Measurements from ENCODE around the gene CBFA2T2. TPM values are rescaled to one million over a fixed set of nuclear protein-coding genes. Genes with fewer than 3 reads are reported as not detected.
A peak's percentile ranks its signal among the peaks of the same experiment; 100 is the strongest.

The CBFA2T2 gene
- total and polyA plus RNA-seq, 2 donors (not counting 3 experiments of a cell fraction or from before 2014, with no cell fraction given), result 10.7 to 12.1 TPM

- CTCF ChIA-PET, result interaction anchor here (0.5 to 2.9 kb wide), 2 partner anchors 14 to 70 kb away, joined by 3 to 10 read pairs; no protein-coding TSS in a partner anchor
- no TSS peak for BruUV-seq (replicated peaks)
Observed at GRCh38 chr20:33681728-33682353, 191.9 kb downstream of the CBFA2T2 start.

DNA sequence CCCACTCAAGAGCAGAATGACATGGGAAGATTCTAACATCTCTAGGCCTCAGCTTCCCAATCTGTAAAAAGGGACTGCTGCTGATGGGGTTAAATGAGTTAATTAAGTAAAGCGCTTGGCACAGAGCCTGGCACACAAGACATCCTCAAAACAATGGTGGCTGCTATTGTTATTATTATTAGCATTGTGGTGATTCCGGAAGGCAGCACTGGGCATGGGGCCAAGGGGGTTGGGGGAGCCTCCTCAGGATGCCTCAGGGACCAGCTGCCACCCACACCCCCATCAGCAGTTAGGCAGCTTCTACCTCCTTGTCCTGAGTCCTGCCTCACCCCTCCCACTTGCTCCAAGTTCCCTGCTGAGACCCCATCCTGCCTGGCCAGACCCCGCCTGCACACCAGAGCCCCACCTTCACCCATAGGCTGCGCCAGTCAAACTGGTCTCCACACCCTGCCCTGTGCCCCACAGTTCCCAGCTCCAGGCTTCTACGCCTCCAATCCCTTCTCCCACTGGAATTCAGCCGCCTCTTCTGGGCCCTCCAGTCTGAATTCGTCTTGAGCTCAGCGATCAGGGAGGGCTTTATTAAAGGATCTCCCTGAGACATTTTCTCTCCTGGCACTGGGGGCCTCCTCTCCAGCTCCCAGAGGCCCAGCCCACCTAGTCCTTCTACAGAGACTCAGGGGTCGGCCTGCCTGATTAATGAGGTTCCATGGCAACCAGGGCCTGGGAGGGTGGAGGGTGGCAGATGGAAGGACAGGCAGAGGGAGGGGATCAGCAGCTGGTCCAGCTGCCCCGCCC, 194.8 kb downstream of the CBFA2T2 start:
- no peaks in the 10 kb centered on the region for H3K27me3 ChIP-seq (ENCODE audit: control insufficient read depth in 2 of 2, insufficient read depth in 2 of 2, low read length in 2 of 2)
- H3K9ac ChIP-seq (replicated peaks; ENCODE audit: extremely low read depth, insufficient read depth, low read length), result peak overlapping the region; percentile 68
- intact Hi-C loops (cut with micrococcal nuclease) (loop anchor here (1.0 to 5.0 kb wide), 2 partner anchors 10 to 48 kb away; partner anchors contain the start of genes NECAB3 and ZNF341), dilution Hi-C loops (cut with MboI; ENCODE audit: extremely low pct_ligation_motif_present, low sequenced_read_pairs) (no loop called here)
- DNase-seq (ENCODE audit: low read depth, low spot score), result peak; percentile 49
- POLR2A ChIA-PET, result interaction anchor here (0.6 kb wide), 1 partner anchor 135 kb away, joined by 3 read pairs; no protein-coding TSS in a partner anchor
- H3K9me3 ChIP-seq (replicated peaks; ENCODE audit: control insufficient read depth, insufficient read depth, low read length), result no peaks in the 10 kb centered on the region
- H3K79me2 ChIP-seq (ENCODE audit: control insufficient read depth, insufficient read depth, low read length), result peaks cover 26% of the 10 kb centered on the region
- H3K4me1 ChIP-seq (ENCODE audit: control insufficient read depth, extremely low read depth, insufficient read depth, low read length), result peaks cover 32% of the 10 kb centered on the region
- no peaks in the 10 kb centered on the region for H4K20me1 ChIP-seq (replicated peaks; ENCODE audit: control insufficient read depth, extremely low read depth, insufficient read depth, low read length)
- peak overlapping the region; percentile 70 for H3K4me2 ChIP-seq (ENCODE audit: insufficient read depth, low read length)
- H3K9me1 ChIP-seq (replicated peaks; ENCODE audit: control insufficient read depth, extremely low read depth, insufficient read depth, low read length), result no peaks in the 10 kb centered on the region
- H3K27ac ChIP-seq (ENCODE audit: insufficient read depth, low read depth, low read length), result no peak overlapping the region
- TF ChIP-seq, protein P1, sequence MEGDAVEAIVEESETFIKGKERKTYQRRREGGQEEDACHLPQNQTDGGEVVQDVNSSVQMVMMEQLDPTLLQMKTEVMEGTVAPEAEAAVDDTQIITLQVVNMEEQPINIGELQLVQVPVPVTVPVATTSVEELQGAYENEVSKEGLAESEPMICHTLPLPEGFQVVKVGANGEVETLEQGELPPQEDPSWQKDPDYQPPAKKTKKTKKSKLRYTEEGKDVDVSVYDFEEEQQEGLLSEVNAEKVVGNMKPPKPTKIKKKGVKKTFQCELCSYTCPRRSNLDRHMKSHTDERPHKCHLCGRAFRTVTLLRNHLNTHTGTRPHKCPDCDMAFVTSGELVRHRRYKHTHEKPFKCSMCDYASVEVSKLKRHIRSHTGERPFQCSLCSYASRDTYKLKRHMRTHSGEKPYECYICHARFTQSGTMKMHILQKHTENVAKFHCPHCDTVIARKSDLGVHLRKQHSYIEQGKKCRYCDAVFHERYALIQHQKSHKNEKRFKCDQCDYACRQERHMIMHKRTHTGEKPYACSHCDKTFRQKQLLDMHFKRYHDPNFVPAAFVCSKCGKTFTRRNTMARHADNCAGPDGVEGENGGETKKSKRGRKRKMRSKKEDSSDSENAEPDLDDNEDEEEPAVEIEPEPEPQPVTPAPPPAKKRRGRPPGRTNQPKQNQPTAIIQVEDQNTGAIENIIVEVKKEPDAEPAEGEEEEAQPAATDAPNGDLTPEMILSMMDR (IDR thresholded peaks at IDR 0.05; ENCODE audit: extremely low read depth in 1 of 2, insufficient read depth in 1 of 2, low read depth in 1 of 2, low read length in 2 of 2), result no peak
- TF ChIP-seq POLR2A (IDR thresholded peaks at IDR 0.05; ENCODE audit: low read depth, low read length), result peak; percentile 12
- no TSS peak for BruUV-seq (replicated peaks)
- peak; percentile 82 for FAIRE-seq
- H2AFZ ChIP-seq (ENCODE audit: low read depth, low read length), result no peak overlapping the region
- CTCF ChIA-PET, result interaction anchor here (1.0 to 1.7 kb wide), 5 partner anchors 9 to 103 kb away, joined by 3 to 13 read pairs (median 4); partner anchors contain the start of genes ACTL10 and PXMP4
- H3K4me3 ChIP-seq (replicated peaks in 1 of 3; ENCODE audit: insufficient read depth in 1 of 3, low read depth in 1 of 3, low read length in 3 of 3), result peak overlapping the region in 1 of 3 experiments; percentile 50
- H3K36me3 ChIP-seq (ENCODE audit: control insufficient read depth in 2 of 2, extremely low read depth in 1 of 2, insufficient read depth in 2 of 2, low read length in 2 of 2), result no peaks in the 10 kb centered on the region

More at GRCh38 chr20:33681728-33682353, 191.9 kb downstream of the CBFA2T2 start:
- H3K9me1 ChIP-seq (replicated peaks; ENCODE audit: control insufficient read depth, extremely low read depth, insufficient read depth, low read length), result no peaks in the 10 kb centered on the region
- H3K4me1 ChIP-seq (ENCODE audit: control insufficient read depth, extremely low read depth, insufficient read depth, low read length), result peaks cover 18% of the 10 kb centered on the region
- no peak overlapping the region for H3K27ac ChIP-seq (ENCODE audit: insufficient read depth, low read depth, low read length)
- dilution Hi-C loops (cut with MboI; ENCODE audit: extremely low pct_ligation_motif_present, low sequenced_read_pairs), result no loop called here
- TF ChIP-seq POLR2AphosphoS5 (IDR thresholded peaks at IDR 0.05; ENCODE audit: insufficient read depth, low read depth, low read length) (no peak), EZH2 (IDR thresholded peaks at IDR 0.05; ENCODE audit: borderline replicate concordance, low read depth, low read length, severe bottlenecking) (no peak)
- intact Hi-C loops (cut with micrococcal nuclease), result no loop called here
- no peaks in the 10 kb centered on the region for H3K36me3 ChIP-seq (ENCODE audit: control insufficient read depth in 2 of 2, extremely low read depth in 1 of 2, insufficient read depth in 2 of 2, low read length in 2 of 2)
- no peaks in the 10 kb centered on the region for H3K9me3 ChIP-seq (replicated peaks; ENCODE audit: control insufficient read depth, insufficient read depth, low read length)
- DNase-seq (ENCODE audit: low read depth, low spot score), result no peak
- no peak overlapping the region for H3K4me3 ChIP-seq (replicated peaks in 1 of 3; ENCODE audit: insufficient read depth in 1 of 3, low read depth in 1 of 3, low read length in 3 of 3)
- H4K20me1 ChIP-seq (replicated peaks; ENCODE audit: control insufficient read depth, extremely low read depth, insufficient read depth, low read length), result no peaks in the 10 kb centered on the region
- no peak overlapping the region for H3K4me2 ChIP-seq (ENCODE audit: insufficient read depth, low read length)
- H2AFZ ChIP-seq (ENCODE audit: low read depth, low read length), result no peak overlapping the region
- POLR2A ChIA-PET, result interaction anchor here (1.1 kb wide), 1 partner anchor 311 kb away, joined by 3 read pairs; no protein-coding TSS in a partner anchor
- H3K27me3 ChIP-seq (ENCODE audit: control insufficient read depth in 2 of 2, insufficient read depth in 2 of 2, low read length in 2 of 2), result no peaks in the 10 kb centered on the region
- FAIRE-seq, result no peak
- H3K9ac ChIP-seq (replicated peaks; ENCODE audit: extremely low read depth, insufficient read depth, low read length), result no peak overlapping the region
- H3K79me2 ChIP-seq (ENCODE audit: control insufficient read depth, insufficient read depth, low read length), result peaks cover 26% of the 10 kb centered on the region
